ENCODE measurements around the gene PDLIM4.

DNA sequence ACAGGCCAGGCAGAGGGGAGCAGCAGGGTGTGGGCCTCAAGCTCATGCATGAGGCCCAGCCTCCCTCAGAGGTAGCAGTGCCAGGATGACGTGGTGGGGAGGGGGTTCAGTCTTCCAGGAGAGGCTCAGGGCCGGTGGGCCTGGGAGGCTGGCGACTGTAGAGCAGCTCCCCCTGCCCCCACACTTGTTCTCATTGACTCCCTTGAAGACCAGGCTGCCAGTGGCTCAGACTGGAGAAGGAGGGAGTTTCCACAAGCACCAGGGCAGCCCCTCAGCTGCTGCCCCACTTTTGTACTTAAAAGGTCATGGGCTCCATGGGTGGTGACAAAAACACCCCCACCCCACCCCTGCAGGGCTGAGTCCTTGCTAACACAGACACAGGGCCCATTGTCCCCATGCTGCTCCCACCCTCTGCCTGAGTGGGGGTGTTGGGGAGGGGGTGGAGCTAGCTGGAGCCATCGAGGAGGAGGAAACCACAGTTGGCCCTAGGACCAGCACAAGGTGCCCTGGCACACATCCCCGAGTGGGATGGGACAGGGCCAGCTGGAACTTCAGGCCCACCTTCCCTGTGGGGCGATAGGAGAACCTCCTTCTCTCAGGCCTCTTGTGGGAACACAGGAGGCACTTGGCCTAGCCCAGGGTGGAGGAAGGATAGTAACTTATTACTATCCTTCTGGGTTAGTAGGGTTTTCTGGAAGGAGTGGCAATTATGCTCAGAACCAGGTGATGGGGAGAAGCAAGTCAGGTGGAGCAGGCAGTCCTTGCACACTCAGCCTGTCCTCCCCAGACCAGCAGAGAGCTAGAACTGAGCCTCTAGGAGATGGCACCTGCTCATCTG, 10.7 kb downstream of the PDLIM4 start:
- TF ChIP-seq, protein P1, sequence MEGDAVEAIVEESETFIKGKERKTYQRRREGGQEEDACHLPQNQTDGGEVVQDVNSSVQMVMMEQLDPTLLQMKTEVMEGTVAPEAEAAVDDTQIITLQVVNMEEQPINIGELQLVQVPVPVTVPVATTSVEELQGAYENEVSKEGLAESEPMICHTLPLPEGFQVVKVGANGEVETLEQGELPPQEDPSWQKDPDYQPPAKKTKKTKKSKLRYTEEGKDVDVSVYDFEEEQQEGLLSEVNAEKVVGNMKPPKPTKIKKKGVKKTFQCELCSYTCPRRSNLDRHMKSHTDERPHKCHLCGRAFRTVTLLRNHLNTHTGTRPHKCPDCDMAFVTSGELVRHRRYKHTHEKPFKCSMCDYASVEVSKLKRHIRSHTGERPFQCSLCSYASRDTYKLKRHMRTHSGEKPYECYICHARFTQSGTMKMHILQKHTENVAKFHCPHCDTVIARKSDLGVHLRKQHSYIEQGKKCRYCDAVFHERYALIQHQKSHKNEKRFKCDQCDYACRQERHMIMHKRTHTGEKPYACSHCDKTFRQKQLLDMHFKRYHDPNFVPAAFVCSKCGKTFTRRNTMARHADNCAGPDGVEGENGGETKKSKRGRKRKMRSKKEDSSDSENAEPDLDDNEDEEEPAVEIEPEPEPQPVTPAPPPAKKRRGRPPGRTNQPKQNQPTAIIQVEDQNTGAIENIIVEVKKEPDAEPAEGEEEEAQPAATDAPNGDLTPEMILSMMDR (optimal IDR thresholded peaks at IDR 0.05 in 1 of 3, IDR thresholded peaks at IDR 0.05 in 1 of 3, conservative IDR thresholded peaks at IDR 0.05 in 1 of 3; ENCODE audit: extremely low read depth in 1 of 3, insufficient read depth in 2 of 3, low read length in 3 of 3) = no peak
- TF ChIP-seq EZH2 (IDR thresholded peaks at IDR 0.05; ENCODE audit: low read length) = no peak

Data from keratinocyte (primary cell).